Glutamatergic neuron (in vitro differentiated cells): Measurements from ENCODE around the gene PCDHGA5. TPM values are rescaled to one million over a fixed set of nuclear protein-coding genes. Genes with fewer than 3 reads are reported as not detected.
"Not testable (repeated sequence)": the region's sequence is repeated elsewhere in the genome, so short reads cannot be mapped to it uniquely, and the experiment has no call there.

Experiments used
- DNase-seq: peaks from one replicate; pipeline ENCODE4 v3.0.0; 2022
- H3K27ac Mint-ChIP-seq: one replicate; pipeline ENCODE4 v1.8.0; 2020; ENCODE audit warnings: mild to moderate bottlenecking, mixed read lengths, inconsistent platforms; ENCODE audit not compliant: unreplicated experiment
- H3K27me3 Mint-ChIP-seq: one replicate; pipeline ENCODE4 v1.8.0; 2020; ENCODE audit warnings: mild to moderate bottlenecking, moderate library complexity, mixed read lengths, inconsistent platforms; ENCODE audit not compliant: unreplicated experiment
- H3K36me3 Mint-ChIP-seq: one replicate; pipeline ENCODE4 v1.8.0; 2020; ENCODE audit warnings: mild to moderate bottlenecking, mixed read lengths, inconsistent platforms; ENCODE audit not compliant: unreplicated experiment
- H3K4me1 Mint-ChIP-seq: one replicate; pipeline ENCODE4 v1.8.0; 2020; ENCODE audit warnings: mild to moderate bottlenecking, low read depth, mixed read lengths, inconsistent platforms; ENCODE audit not compliant: unreplicated experiment
- H3K4me3 Mint-ChIP-seq: one replicate; pipeline ENCODE4 v1.8.0; 2020; ENCODE audit warnings: mild to moderate bottlenecking, mixed read lengths, inconsistent platforms; ENCODE audit not compliant: unreplicated experiment
- H3K9me3 Mint-ChIP-seq: one replicate; pipeline ENCODE4 v1.8.0; 2020; ENCODE audit warnings: mild to moderate bottlenecking, moderate library complexity, mixed read lengths, inconsistent platforms; ENCODE audit not compliant: unreplicated experiment
- CTCF ChIP-seq: fragments of 200-600 bp; sonication (generic); IDR thresholded peaks from one replicate; pipeline ENCODE4 v1.5.0; 2021; ENCODE audit not compliant: partially characterized antibody, unreplicated experiment
- long read RNA-seq: library from polyadenylated mRNA; unstranded; transcript quantifications from one replicate; pipeline ENCODE4 v2.0.0, GENCODE V29; 2020; ENCODE audit not compliant: unreplicated experiment
- total RNA-seq: library from RNA; stranded (reverse); fragmentation: NEBNext Ultra II Directional; extraction: Animal tissue kit (Norgen Biotek cat#: 25700); gene quantifications from one replicate; pipeline ENCODE4 v1.2.1, GENCODE V29; 2021; ENCODE audit not compliant: unreplicated experiment

Gene PCDHGA5
- total RNA-seq: 4.6 TPM
- long read RNA-seq: 0 reads

- Mint-ChIP-seq H3K4me1 (no peaks in the 10 kb centered on the region), H3K9me3 (peaks cover 32% of the 10 kb centered on the region), H3K27ac (no peak within 1 kb of the TSS), H3K27me3 (peaks cover 12% of the 10 kb centered on the region), H3K36me3 (peaks cover 46% of the 10 kb centered on the region), H3K4me3 (no peak within 1 kb of the TSS)
- no peak for DNase-seq
- TF ChIP-seq CTCF: no peak
Measured at GRCh38 chr5:141363952-141364660, at the start of gene PCDHGA5. TSS of gene PCDHGA5 (plus strand) at chr5:141364162. CDS start at chr5:141364331, 169 bp downstream.

- H3K4me3 Mint-ChIP-seq, DNase-seq, H3K4me1 Mint-ChIP-seq, H3K27ac Mint-ChIP-seq: not testable (repeated sequence)
- H3K9me3 Mint-ChIP-seq: peaks cover 44% of the 10 kb centered on the region
- H3K36me3 Mint-ChIP-seq: peaks cover 64% of the 10 kb centered on the region
- H3K27me3 Mint-ChIP-seq: peaks cover 14% of the 10 kb centered on the region
Measured at GRCh38 chr5:141316963-141317362, 47.0 kb upstream of the PCDHGA5 start.

DNA sequence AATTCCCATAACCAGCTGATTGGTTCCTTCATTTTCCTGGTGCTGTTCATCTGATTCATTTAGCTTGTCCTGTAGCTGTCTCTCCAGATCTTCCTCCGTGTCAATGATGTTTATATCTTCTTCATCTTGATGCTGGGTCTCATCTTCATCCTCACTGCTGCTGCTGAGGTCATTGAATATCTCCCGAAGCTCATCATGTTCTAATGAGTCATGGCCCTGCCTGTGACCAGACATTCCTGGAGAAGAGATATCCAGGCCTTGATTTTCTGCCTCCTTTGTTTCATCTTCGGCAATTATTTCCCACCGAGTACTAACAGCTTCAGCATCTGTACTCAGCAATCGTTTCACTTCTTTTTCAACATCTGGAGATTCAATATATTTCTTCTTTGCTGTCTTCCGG lies 44.8 kb upstream of the PCDHGA5 start:
- Mint-ChIP-seq H3K36me3 (peaks cover 48% of the 10 kb centered on the region), H3K4me1 (peaks cover 2% of the 10 kb centered on the region), H3K4me3 (peak overlapping the region; percentile 95), H3K27ac (peak overlapping the region; percentile 99), H3K9me3 (peaks cover 44% of the 10 kb centered on the region), H3K27me3 (peaks cover 14% of the 10 kb centered on the region)
- no peak for TF ChIP-seq CTCF
- no peak for DNase-seq

DNA sequence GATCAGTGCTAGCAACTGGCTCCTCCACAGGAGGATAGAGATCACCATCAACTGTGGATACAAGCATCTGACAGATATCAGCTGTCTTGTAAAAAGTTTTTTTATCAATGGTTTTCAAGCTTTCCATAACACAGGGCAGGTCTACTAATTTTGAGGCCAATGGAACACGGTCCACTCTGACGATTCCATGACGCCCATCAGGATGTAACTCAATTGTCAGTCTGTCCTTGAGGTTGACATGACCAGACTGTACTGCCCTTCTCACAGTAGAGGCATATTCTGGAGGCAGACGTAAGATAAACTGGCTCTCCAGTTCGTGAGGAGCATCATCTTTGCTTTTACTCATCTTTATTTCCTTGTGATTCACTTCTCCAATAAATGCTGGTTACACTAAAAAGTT lies 44.3 kb upstream of the PCDHGA5 start:
- Mint-ChIP-seq H3K4me3 (peak overlapping the region; percentile 95), H3K9me3 (peaks cover 44% of the 10 kb centered on the region), H3K27ac (peak overlapping the region; percentile 99), H3K36me3 (peaks cover 43% of the 10 kb centered on the region), H3K4me1 (peaks cover 2% of the 10 kb centered on the region), H3K27me3 (peaks cover 14% of the 10 kb centered on the region)
- DNase-seq: no peak
- no peak for TF ChIP-seq CTCF

DNA sequence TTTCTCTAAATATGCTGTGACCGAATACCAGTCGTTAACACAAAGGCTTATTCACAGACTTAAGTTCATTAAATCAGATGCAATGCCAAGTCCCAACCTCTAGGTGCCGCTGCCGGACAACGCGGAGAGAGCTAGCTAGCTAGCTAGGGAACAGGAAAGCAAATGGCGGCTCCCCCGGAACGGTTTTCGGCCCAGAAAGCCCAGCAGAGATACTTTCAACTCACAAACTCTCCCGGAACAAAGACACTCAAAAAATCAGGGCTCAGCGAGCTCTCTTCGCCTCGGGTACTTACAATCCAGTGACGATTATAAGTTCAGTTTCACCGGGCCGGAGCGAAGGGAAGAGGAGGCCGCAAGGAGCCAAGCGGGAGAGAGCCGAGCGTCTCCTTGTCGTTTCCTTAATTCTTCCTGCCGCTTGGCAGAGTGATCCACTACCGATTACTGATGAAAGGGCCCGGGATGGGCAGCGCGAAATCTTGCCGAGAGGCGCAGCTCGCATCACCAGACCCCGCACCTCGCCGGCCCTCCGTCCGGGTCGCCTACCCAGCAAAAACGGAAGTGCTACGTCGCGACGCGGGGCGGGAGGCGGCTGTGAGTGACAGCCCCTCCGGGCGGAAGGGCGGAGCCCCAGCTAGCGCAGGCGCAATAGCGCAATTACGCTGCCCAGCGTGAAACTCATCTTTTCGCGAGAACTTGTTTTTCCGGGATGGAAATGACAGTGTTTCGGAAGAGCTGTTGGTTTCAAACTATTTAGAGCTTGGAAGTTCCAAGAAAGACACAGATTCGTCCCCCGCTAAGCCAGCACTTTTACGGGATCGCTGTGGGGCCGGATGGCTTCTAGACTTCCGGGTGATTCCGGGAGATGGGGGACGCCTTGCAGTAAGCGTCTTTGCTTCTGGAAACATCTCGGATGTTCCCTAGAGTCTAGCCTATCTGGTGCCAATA lies 43.5 kb upstream of the PCDHGA5 start, which contains the start of gene TAF7:
TAF7 (minus strand) TSS at position 560 of the 945 bp plus-strand sequence. CDS start 740 bp downstream, outside the sequence.
- H3K9me3 Mint-ChIP-seq: peaks cover 39% of the 10 kb centered on the region
- peak within 1 kb of the TSS; percentile 95 for H3K4me3 Mint-ChIP-seq
- peaks cover 14% of the 10 kb centered on the region for H3K27me3 Mint-ChIP-seq
- peak; percentile 95 for DNase-seq
- peaks cover 2% of the 10 kb centered on the region for H3K4me1 Mint-ChIP-seq
- peak within 1 kb of the TSS; percentile 99 for H3K27ac Mint-ChIP-seq
- peaks cover 35% of the 10 kb centered on the region for H3K36me3 Mint-ChIP-seq
- TF ChIP-seq CTCF: peak; percentile 89
